Measurements from ENCODE around the gene SRGAP3.

DNA sequence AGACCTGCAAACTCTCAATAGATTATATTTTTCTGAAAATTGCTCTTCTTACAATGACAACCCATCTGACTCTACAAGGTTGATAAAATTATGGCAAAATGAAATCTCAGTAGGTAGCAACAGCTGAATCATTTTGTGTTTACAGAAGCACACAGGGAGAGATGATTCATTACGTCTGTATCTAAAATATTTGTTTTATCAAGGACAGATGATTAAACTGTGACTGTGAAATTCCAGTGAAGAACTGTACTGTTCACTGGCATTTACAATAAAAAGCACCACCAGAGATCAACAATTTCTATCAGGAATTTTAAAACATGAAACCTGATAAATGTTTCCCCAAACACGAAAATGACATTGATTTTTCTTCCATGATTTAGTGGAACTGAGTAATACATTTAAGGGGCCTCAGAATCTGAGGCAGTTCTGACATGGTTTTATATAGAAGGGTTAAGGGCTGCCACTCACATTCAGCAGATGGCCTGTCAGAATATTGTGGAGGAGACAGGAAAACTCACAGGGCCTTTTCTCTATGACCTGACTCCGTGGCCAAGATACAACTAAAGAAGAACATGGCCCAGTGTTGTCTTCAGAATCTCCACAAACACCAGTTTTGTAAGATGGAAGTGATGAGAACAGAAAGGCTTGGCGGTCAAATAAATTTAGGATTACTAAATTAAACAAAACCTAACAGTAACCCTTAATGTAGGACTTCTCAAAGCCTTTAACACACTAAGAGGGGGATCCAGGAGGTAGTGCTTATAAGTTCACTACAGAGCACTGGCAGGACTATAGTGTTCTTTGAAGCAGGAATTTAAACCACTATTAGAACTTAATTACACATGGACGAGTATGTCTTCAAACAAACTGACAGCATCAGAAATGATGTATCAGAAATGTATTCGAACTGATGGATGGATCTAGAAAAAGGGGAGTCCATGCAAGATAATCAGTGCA, 312.1 kb downstream of the SRGAP3 start:
- TF ChIP-seq, protein P1, sequence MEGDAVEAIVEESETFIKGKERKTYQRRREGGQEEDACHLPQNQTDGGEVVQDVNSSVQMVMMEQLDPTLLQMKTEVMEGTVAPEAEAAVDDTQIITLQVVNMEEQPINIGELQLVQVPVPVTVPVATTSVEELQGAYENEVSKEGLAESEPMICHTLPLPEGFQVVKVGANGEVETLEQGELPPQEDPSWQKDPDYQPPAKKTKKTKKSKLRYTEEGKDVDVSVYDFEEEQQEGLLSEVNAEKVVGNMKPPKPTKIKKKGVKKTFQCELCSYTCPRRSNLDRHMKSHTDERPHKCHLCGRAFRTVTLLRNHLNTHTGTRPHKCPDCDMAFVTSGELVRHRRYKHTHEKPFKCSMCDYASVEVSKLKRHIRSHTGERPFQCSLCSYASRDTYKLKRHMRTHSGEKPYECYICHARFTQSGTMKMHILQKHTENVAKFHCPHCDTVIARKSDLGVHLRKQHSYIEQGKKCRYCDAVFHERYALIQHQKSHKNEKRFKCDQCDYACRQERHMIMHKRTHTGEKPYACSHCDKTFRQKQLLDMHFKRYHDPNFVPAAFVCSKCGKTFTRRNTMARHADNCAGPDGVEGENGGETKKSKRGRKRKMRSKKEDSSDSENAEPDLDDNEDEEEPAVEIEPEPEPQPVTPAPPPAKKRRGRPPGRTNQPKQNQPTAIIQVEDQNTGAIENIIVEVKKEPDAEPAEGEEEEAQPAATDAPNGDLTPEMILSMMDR (IDR thresholded peaks at IDR 0.05) = no peak
- TF ChIP-seq POLR2A (IDR thresholded peaks at IDR 0.05) (no peak), EP300 (IDR thresholded peaks at IDR 0.05) (no peak)
